ENCODE results near the gene COLEC11. TPM values are rescaled to one million over a fixed set of nuclear protein-coding genes. Genes with fewer than 3 reads are reported as not detected.

Gene COLEC11
- total RNA-seq, 1 experiment from 2014 or later: 0.39 TPM

DNA sequence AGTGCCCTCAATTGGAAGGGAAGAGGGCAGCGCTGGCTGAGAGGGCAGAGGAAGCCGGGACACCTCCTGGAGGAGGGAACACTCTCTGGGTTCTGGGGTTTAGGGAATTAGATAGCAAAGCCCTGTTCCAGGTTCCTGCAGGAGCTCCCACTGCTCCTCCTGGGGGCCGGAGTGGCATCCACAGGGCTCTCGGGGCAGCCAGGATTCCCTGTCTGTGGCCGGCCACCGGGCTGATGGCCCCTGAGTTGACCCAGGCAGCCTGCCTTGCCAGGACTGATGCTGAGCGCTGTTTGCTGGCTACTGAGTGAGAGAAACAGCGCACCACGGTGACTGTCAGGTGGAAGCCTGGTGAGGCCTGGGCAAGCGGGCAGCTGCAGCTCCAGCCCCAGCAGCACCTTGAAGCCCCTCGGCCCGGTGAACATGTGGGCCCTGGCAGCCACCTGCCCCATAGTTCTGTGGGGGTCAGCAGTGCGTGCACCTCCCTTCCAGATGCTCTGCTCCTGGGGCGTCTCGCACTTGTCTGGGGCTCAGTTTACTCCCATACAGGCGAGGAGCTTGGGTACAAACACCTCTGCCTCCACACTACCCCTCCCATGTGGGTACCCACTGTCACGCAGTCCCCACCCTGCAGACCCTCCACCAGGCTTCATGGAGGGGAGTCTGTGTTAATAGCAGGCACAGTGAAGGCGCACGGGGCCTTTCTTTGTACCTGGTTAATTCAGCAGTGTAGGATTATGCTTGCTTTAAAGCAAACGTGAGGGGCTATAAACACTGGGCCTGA lies 55.4 kb downstream of the COLEC11 start:
- Histone ChIP-seq H2BK12ac (ENCODE audit: insufficient read length, low read depth, low read length) (no peak overlapping the region), H3K27ac (ENCODE audit: insufficient read length, low read depth, low read length) (no peak overlapping the region), H3K27me3 (ENCODE audit: insufficient read depth, low read length) (no peaks in the 10 kb centered on the region), H3K18ac (ENCODE audit: insufficient read length, low read depth, low read length) (no peak overlapping the region), H3K23me2 (ENCODE audit: insufficient read length, low read depth, low read length, poor library complexity, severe bottlenecking) (peaks cover 2% of the 10 kb centered on the region), H3K56ac (ENCODE audit: insufficient read length, low read depth, low read length) (no peak overlapping the region), H3K9me3 (ENCODE audit: control insufficient read depth, low read depth, low read length) (no peaks in the 10 kb centered on the region), H3K79me2 (ENCODE audit: insufficient read depth, low read length) (no peaks in the 10 kb centered on the region), H4K8ac (replicated peaks; ENCODE audit: insufficient read length, low read depth, low read length) (no peak overlapping the region), H3K4ac (ENCODE audit: low read depth, low read length) (no peak overlapping the region), H4K20me1 (ENCODE audit: control insufficient read depth, insufficient read depth, insufficient read length) (no peaks in the 10 kb centered on the region), H3K4me1 (ENCODE audit: insufficient read depth, low read length) (no peaks in the 10 kb centered on the region), H3K14ac (ENCODE audit: insufficient read depth, low read length) (no peak overlapping the region; the same call in 1 of the 2 replicates), H2BK120ac (ENCODE audit: low read depth, low read length, poor library complexity, severe bottlenecking) (no peak overlapping the region), H4K91ac (ENCODE audit: insufficient read length, low read depth, low read length) (no peak overlapping the region), H2BK5ac (ENCODE audit: insufficient read length, low read length) (no peak overlapping the region), H2AK5ac (ENCODE audit: insufficient read length, low read length) (no peak overlapping the region), H2BK15ac (ENCODE audit: low read depth, low read length) (no peak overlapping the region), H3T11ph (ENCODE audit: low read length) (no peak overlapping the region), H3K23ac (ENCODE audit: insufficient read length, low read depth, low read length) (no peak overlapping the region), H2BK20ac (ENCODE audit: low read depth, low read length, poor library complexity, severe bottlenecking) (no peak overlapping the region), H3K4me2 (ENCODE audit: insufficient read depth, insufficient read length, low read length) (no peak overlapping the region), H3K79me1 (ENCODE audit: insufficient read depth, low read depth, low read length, poor library complexity, severe bottlenecking) (no peaks in the 10 kb centered on the region), H3K9ac (ENCODE audit: extremely low read depth, insufficient read length, low read length) (no peak overlapping the region), H4K5ac (ENCODE audit: insufficient read length, low read depth, low read length) (no peak overlapping the region), H2AFZ (ENCODE audit: low read length) (no peak overlapping the region)
- H3K4me1 Mint-ChIP-seq: peaks cover 10 to 15% of the 10 kb centered on the region in 2 experiments
- no CpG with 5 or more reads among the region's 20 CpGs for WGBS (ENCODE audit: extremely low coverage, insufficient read length, low lambda C conversion rate)
- peaks cover 18% of the 10 kb centered on the region for H3K27me3 Mint-ChIP-seq (ENCODE audit: low read depth)
- DNase-seq: no peak
- TF ChIP-seq, protein P1, sequence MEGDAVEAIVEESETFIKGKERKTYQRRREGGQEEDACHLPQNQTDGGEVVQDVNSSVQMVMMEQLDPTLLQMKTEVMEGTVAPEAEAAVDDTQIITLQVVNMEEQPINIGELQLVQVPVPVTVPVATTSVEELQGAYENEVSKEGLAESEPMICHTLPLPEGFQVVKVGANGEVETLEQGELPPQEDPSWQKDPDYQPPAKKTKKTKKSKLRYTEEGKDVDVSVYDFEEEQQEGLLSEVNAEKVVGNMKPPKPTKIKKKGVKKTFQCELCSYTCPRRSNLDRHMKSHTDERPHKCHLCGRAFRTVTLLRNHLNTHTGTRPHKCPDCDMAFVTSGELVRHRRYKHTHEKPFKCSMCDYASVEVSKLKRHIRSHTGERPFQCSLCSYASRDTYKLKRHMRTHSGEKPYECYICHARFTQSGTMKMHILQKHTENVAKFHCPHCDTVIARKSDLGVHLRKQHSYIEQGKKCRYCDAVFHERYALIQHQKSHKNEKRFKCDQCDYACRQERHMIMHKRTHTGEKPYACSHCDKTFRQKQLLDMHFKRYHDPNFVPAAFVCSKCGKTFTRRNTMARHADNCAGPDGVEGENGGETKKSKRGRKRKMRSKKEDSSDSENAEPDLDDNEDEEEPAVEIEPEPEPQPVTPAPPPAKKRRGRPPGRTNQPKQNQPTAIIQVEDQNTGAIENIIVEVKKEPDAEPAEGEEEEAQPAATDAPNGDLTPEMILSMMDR (conservative IDR thresholded peaks at IDR 0.05): no peak
- no peaks in the 10 kb centered on the region for H3K36me3 Mint-ChIP-seq (ENCODE audit: insufficient read depth in 1 of 3, low read depth in 3 of 3)
- H3K4me3 Mint-ChIP-seq: 0 out of 5 replicates have a peak overlapping the region, but pooled peaks of 1 of the 2 experiments have one; percentile 66
- H3K27ac Mint-ChIP-seq: no peak overlapping the region
- H3K9me3 Mint-ChIP-seq: peaks cover 0 to 2% of the 10 kb centered on the region in 2 experiments; a peak in 1 of 5 replicates

All from H9 (cell line).